Measurements from ENCODE around the gene C1orf52. TPM values are rescaled to one million over a fixed set of nuclear protein-coding genes. Genes with fewer than 3 reads are reported as not detected.

Gene C1orf52
- total RNA-seq, 1 donor from 2014 or later = 32.2 TPM

DNA sequence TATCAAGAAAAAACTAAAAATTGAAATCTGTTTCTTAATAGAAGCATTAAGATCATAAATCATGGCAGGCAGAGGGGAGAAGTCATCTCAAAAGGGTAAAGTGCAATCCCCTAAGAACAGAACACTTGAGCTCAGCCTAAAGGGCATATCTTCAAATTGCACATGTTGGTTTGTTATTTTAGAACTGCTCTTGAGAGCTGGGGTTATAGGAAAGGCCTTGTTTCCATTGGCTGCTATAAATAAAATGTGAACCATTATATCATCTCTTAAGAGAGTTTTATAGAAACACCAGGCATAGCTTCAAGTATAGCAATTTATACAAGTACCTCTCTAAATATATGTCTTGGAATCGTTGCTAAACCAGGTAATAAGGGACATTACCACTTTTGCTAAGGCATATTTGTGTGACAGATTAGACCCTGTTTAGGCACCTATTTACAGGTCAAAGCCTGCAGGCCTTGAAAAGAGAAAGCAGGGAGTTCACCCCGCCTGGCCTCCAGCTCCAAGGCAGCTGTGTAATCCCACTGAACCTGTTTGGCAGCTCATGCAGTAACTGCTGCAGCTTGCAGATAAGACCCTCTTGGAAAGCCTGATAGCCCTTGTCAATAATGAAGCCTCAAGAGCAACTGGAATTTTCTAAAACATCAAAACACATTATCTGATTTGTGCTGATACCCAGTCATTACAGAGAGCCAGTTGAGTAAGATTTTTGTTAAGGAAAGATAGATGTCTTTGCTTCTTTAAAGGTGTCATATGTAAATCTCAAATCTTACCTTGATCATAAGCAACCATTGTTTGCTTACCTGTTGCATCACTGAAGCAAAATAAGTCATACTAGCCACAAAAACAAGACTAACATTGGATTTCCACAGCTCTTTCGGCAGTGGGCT is 34.5 kb downstream of the C1orf52 start:
- Mint-ChIP-seq H3K4me3 (ENCODE audit: unreplicated experiment) (no peak overlapping the region), H3K4me1 (ENCODE audit: unreplicated experiment) (peaks cover 27% of the 10 kb centered on the region), H3K27ac (ENCODE audit: unreplicated experiment) (no peak overlapping the region), H3K36me3 (ENCODE audit: unreplicated experiment) (no peaks in the 10 kb centered on the region), H3K27me3 (ENCODE audit: unreplicated experiment) (peaks cover 3% of the 10 kb centered on the region), H3K9me3 (ENCODE audit: unreplicated experiment) (no peaks in the 10 kb centered on the region)
- DNase-seq (ENCODE audit: extremely low spot score, unreplicated experiment) = no peak
- TF ChIP-seq, protein P1, sequence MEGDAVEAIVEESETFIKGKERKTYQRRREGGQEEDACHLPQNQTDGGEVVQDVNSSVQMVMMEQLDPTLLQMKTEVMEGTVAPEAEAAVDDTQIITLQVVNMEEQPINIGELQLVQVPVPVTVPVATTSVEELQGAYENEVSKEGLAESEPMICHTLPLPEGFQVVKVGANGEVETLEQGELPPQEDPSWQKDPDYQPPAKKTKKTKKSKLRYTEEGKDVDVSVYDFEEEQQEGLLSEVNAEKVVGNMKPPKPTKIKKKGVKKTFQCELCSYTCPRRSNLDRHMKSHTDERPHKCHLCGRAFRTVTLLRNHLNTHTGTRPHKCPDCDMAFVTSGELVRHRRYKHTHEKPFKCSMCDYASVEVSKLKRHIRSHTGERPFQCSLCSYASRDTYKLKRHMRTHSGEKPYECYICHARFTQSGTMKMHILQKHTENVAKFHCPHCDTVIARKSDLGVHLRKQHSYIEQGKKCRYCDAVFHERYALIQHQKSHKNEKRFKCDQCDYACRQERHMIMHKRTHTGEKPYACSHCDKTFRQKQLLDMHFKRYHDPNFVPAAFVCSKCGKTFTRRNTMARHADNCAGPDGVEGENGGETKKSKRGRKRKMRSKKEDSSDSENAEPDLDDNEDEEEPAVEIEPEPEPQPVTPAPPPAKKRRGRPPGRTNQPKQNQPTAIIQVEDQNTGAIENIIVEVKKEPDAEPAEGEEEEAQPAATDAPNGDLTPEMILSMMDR (IDR thresholded peaks at IDR 0.05) = no peak

DNA sequence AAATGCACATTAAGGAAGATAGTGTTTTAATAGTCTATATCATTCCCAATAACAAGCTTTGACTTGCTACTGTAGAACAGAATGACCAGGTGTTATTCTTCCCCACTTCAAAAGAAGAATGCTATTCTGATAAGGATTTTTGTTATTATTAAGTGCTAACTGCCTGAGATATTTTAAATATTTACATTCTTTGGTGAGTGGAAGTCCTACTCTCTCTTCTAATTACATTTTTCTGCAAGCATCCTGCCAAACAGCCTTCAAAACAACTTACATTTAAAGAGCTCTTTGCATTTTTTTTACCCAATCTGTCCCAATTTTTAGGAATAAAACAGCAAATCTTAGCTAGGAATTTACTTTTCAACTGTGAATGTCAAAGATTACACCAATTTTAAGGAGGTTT is 35.2 kb downstream of the C1orf52 start:
- Mint-ChIP-seq H3K27me3 (ENCODE audit: unreplicated experiment) (peaks cover 3% of the 10 kb centered on the region), H3K4me1 (ENCODE audit: unreplicated experiment) (peaks cover 27% of the 10 kb centered on the region), H3K9me3 (ENCODE audit: unreplicated experiment) (no peaks in the 10 kb centered on the region), H3K36me3 (ENCODE audit: unreplicated experiment) (no peaks in the 10 kb centered on the region), H3K27ac (ENCODE audit: unreplicated experiment) (no peak overlapping the region), H3K4me3 (ENCODE audit: unreplicated experiment) (no peak overlapping the region)
- TF ChIP-seq, protein P1 (IDR thresholded peaks at IDR 0.05) = no peak
- DNase-seq (ENCODE audit: extremely low spot score, unreplicated experiment) = no peak

DNA sequence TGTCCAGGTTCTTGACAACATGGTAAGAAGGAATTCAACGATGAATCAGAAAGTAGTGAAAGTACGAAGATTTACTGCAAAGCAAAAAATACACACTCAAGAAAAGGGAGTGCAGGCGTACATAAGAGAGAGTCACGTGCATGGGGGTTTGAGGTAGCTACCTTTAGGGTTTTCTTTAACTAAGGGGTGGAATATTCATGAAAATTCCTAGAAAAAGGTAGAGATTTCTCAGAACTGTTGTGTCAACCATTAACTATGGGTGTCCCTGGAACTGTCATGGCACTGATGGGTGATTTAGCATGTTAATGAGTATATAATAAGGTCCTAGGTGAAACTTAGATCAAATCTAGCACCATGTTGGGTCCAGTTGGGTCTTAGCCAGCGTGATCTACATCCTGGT is 36.1 kb downstream of the C1orf52 start:
- peaks cover 27% of the 10 kb centered on the region for H3K4me1 Mint-ChIP-seq (ENCODE audit: unreplicated experiment)
- TF ChIP-seq, protein P1 (IDR thresholded peaks at IDR 0.05) = no peak
- no peaks in the 10 kb centered on the region for H3K9me3 Mint-ChIP-seq (ENCODE audit: unreplicated experiment)
- H3K27ac Mint-ChIP-seq (ENCODE audit: unreplicated experiment) = no peak overlapping the region
- peaks cover 3% of the 10 kb centered on the region for H3K27me3 Mint-ChIP-seq (ENCODE audit: unreplicated experiment)
- no peak overlapping the region for H3K4me3 Mint-ChIP-seq (ENCODE audit: unreplicated experiment)
- H3K36me3 Mint-ChIP-seq (ENCODE audit: unreplicated experiment) = no peaks in the 10 kb centered on the region
- no peak for DNase-seq (ENCODE audit: extremely low spot score, unreplicated experiment)

DNA sequence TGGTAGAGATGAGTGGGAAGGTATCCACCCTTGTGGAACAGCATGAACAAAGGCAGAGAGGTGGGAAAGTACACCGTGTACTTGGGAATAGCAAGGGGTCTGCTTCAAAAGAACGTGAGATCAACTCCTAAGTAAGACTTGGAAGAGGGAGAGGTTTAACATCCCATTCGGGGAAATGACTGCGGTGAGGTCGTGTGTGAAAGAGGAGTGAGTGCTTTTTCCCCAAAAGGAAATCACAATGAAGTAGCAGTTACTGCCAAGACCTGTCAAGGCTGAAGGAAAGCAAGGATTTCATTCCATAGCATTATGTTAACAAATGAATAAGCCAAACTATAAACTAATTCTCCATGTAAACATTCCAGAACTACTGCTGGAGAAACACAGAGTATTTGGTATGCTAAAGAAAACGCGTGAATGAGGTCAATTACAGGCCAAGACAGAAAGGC is 38.7 kb downstream of the C1orf52 start:
- DNase-seq (ENCODE audit: extremely low spot score, unreplicated experiment) = no peak
- H3K27ac Mint-ChIP-seq (ENCODE audit: unreplicated experiment) = no peak overlapping the region
- peaks cover 3% of the 10 kb centered on the region for H3K27me3 Mint-ChIP-seq (ENCODE audit: unreplicated experiment)
- peaks cover 5% of the 10 kb centered on the region for H3K9me3 Mint-ChIP-seq (ENCODE audit: unreplicated experiment)
- no peak overlapping the region for H3K4me3 Mint-ChIP-seq (ENCODE audit: unreplicated experiment)
- H3K36me3 Mint-ChIP-seq (ENCODE audit: unreplicated experiment) = peaks cover 4% of the 10 kb centered on the region
- H3K4me1 Mint-ChIP-seq (ENCODE audit: unreplicated experiment) = peaks cover 22% of the 10 kb centered on the region
- TF ChIP-seq, protein P1 (IDR thresholded peaks at IDR 0.05) = no peak

DNA sequence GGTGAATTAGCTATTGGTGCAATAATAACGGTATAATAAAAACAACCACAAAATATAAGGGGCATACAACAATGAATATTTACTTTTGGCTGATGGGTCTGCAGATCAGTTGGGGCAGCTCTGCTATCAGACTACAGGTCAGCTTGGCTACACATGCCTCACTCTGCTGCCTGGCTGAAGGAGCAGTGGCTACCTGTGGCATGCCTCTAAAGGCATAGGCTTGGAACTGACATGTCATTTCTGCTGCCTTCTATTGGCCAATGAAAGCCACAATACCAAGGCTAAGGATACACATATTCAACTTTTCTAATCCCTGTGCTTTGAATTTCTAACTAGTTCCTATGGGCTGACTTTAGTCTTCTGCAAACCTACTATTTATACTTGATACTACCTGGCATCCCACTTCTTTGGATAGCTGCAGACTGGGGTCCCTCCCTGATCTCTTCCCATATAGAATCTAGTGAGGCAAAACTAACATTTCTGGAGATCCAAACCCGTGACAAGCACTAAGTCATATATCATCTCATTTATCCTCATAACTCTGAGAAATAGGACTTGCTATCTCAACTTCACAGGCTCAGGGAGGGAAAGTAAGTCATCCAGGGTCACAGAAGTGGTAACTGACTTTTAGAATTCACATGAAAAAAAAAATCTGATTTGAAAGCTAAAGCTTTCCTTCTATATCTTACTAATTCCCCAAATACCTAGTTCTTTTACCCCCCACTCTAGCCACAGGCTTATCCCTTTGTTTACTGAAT is 39.4 kb downstream of the C1orf52 start:
- peaks cover 3% of the 10 kb centered on the region for H3K27me3 Mint-ChIP-seq (ENCODE audit: unreplicated experiment)
- peaks cover 4% of the 10 kb centered on the region for H3K36me3 Mint-ChIP-seq (ENCODE audit: unreplicated experiment)
- TF ChIP-seq, protein P1 (IDR thresholded peaks at IDR 0.05) = no peak
- no peak overlapping the region for H3K4me3 Mint-ChIP-seq (ENCODE audit: unreplicated experiment)
- H3K4me1 Mint-ChIP-seq (ENCODE audit: unreplicated experiment) = peaks cover 24% of the 10 kb centered on the region
- no peak for DNase-seq (ENCODE audit: extremely low spot score, unreplicated experiment)
- H3K27ac Mint-ChIP-seq (ENCODE audit: unreplicated experiment) = no peak overlapping the region
- peaks cover 5% of the 10 kb centered on the region for H3K9me3 Mint-ChIP-seq (ENCODE audit: unreplicated experiment)

Measured in osteocyte (in vitro differentiated cells).